RWPE1 (cell line): ENCODE data around the gene SERINC4.

Experiments used
- CTCF ChIA-PET: fragments of 350-600 bp; sonication (Branson Sonifier 250); formaldehyde crosslinking; extraction: SDS; loops from one replicate; lab custom pipeline; 2021; lab: Yijun Ruan, JAX
- POLR2A ChIA-PET: fragments of 400-600 bp; formaldehyde crosslinking; extraction: SDS; loops from one replicate; lab custom pipeline; 2020; ENCODE audit warnings: antibody characterized with exemption; ENCODE audit not compliant: low non-redundant PET; lab: Yijun Ruan, JAX
- DNase-seq: peaks from one replicate; pipeline ENCODE4 v3.0.0; 2012; ENCODE audit warnings: low spot score
- H3K27ac ChIP-seq: fragments of 450-650 bp; 2 replicates; pipeline ENCODE4 v1.5.1; 2017
- TF ChIP-seq, protein P1 (sequence below): fragments of 450-650 bp; conservative IDR thresholded peaks from 2 replicates; pipeline ENCODE4 v1.5.1; 2017; ENCODE audit warnings: low read depth, mild to moderate bottlenecking

Gene SERINC4

GRCh38 chr15:43776101-43776717, 23.8 kb downstream of the SERINC4 start:
- CTCF ChIA-PET: interaction anchor here (1.7 kb wide), 1 partner anchor 335 kb away, joined by 5 read pairs; no protein-coding TSS in a partner anchor

DNA sequence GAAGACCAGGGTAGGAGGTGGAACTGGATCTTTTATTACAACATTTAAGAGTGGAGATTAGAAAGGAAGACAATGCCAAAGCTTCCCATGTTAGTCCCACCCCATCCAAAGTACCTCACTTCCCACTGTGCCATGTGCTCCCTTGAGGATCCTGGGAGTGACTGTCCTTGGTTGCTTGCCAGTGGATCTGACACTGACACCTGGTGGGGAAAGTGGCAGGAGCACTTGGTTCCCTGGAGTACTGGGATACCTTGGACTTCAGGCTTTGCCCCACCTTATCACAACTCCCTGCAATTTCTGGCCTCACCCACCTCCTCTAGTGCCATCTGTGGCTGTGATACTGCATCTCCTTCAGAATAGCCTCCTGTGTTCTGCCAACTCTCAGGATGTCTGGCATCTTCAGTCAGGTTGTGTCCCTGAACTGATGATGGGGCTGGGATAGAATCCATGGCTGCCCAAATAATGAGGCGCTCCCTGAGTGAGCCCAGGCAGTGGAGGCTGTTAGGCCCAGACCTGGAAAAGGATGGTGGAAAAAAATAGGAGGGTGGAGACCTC, 24.5 kb downstream of the SERINC4 start:
- ChIA-PET POLR2A (no interaction called here), CTCF (interaction anchor here (0.7 kb wide), 1 partner anchor 21 kb away, joined by 4 read pairs; no protein-coding TSS in a partner anchor)
- peak overlapping the region; percentile 93 for H3K27ac ChIP-seq
- peak; percentile 66 for DNase-seq
- TF ChIP-seq, protein P1, sequence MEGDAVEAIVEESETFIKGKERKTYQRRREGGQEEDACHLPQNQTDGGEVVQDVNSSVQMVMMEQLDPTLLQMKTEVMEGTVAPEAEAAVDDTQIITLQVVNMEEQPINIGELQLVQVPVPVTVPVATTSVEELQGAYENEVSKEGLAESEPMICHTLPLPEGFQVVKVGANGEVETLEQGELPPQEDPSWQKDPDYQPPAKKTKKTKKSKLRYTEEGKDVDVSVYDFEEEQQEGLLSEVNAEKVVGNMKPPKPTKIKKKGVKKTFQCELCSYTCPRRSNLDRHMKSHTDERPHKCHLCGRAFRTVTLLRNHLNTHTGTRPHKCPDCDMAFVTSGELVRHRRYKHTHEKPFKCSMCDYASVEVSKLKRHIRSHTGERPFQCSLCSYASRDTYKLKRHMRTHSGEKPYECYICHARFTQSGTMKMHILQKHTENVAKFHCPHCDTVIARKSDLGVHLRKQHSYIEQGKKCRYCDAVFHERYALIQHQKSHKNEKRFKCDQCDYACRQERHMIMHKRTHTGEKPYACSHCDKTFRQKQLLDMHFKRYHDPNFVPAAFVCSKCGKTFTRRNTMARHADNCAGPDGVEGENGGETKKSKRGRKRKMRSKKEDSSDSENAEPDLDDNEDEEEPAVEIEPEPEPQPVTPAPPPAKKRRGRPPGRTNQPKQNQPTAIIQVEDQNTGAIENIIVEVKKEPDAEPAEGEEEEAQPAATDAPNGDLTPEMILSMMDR: peak; percentile 71

More at GRCh38 chr15:43776101-43776717, 23.8 kb downstream of the SERINC4 start:
- peak overlapping the region; percentile 93 for H3K27ac ChIP-seq
- DNase-seq: no peak
- POLR2A ChIA-PET: interaction anchor here (0.6 to 0.8 kb wide), 2 partner anchors 12 to 30 kb away, joined by 3 to 10 read pairs; no protein-coding TSS in a partner anchor
- TF ChIP-seq, protein P1: no peak

- CTCF ChIA-PET: no interaction called here
- peak overlapping the region; percentile 39 for H3K27ac ChIP-seq
- POLR2A ChIA-PET: no interaction called here
- DNase-seq: no peak
- TF ChIP-seq, protein P1: no peak
These were observed 26.0 kb downstream of the SERINC4 start for GRCh38 chr15:43774062-43774461.

GRCh38 chr15:43772624-43773023, 27.4 kb downstream of the SERINC4 start:
- no peak for DNase-seq
- no peak overlapping the region for H3K27ac ChIP-seq
- ChIA-PET CTCF (interaction anchor here (0.6 to 0.7 kb wide), 2 partner anchors 20 to 315 kb away, joined by 3 read pairs; no protein-coding TSS in a partner anchor), POLR2A (no interaction called here)
- TF ChIP-seq, protein P1: no peak

GRCh38 chr15:43771816-43772215, 28.2 kb downstream of the SERINC4 start:
- POLR2A ChIA-PET: no interaction called here
- TF ChIP-seq, protein P1: no peak
- CTCF ChIA-PET: interaction anchor here (0.6 to 0.7 kb wide), 2 partner anchors 13 to 314 kb away, joined by 3 to 4 read pairs; no protein-coding TSS in a partner anchor
- no peak for DNase-seq
- H3K27ac ChIP-seq: no peak overlapping the region; the same call in 1 of the 2 replicates

DNA sequence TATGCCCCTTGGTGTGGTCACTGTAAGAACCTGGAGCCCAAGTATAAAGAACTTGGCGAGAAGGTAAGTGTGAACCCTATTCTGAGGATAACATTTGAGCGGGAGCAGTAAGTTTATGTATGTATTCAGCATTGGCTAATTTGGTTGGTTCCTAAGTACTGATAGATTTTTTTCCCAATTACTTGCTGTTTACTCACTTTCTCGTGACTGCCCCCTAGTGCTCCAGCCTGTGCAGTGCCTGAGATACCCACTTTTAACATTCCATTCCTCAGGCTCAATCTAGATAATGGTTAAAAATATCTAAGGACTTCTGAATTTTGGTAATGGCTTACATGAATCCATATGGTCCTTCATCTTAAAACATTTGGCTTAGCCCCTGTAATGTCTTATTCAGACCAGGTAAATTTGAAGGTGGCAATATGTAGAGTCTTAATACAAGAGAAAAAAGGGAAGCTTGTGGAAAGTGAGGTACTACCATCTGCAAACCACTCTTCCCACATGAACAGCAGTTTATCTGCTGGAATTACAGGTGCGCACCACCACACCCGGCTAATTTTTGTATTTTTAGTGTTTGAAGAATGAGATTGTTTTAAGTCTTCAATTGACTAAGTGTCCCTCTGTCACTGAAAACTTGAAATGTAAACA, 30.3 kb downstream of the SERINC4 start:
- peak; percentile 64 for DNase-seq
- TF ChIP-seq, protein P1: peak; percentile 95
- POLR2A ChIA-PET: no interaction called here
- CTCF ChIA-PET: interaction anchor here (0.6 to 1.0 kb wide), 2 partner anchors 11 to 399 kb away, joined by 3 to 4 read pairs; partner anchors contain the start of genes TUBGCP4 and ZSCAN29
- no peak overlapping the region for H3K27ac ChIP-seq
